ENCODE results near the gene PSMC6. TPM values are rescaled to one million over a fixed set of nuclear protein-coding genes. Genes with fewer than 3 reads are reported as not detected.

PSMC6 gene
- total and polyA plus RNA-seq, 2 of the 13 experiments (the other 11 are each of a cell fraction or from before 2014, with no cell fraction given): 90.0 to 210 TPM

DNA sequence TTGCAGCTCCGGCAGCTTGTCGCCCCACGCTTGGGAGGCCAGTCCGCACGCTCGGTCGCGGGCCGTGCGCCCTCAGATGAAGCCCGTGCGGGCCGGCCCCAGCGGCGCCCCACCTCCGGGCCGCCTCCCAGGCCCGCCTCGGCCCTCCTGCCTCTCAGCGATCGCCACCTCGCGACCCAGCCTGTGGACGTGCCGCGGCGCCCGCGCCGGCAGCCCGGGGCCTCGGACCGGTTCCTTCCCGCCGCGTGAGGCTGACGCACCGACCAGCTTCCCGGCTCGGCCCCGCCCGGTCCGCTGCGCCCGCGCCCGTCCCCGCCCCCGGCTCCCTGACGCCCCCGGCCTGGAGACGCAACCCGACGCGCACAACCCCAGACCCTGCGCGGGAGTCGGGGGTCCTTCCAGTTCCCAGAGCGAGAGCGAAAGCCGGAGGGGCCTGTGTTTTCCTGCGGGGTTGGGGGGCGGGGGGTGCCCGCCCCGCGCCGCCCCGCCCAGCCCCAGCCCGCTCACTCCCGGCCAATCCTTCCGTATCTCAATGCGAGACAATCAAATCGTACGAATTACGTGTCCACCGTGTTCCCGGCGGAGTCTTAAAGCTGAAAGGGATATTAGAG is 11.4 kb upstream of the PSMC6 start, which contains the start of gene ERO1A (continued):
- TF ChIP-seq REXO4 (CRISPR knock-in tag; IDR thresholded peaks at IDR 0.05; ENCODE audit: borderline replicate concordance) (no peak), ZNF3 (CRISPR knock-in tag; IDR thresholded peaks at IDR 0.05) (no peak), TOPORS (CRISPR knock-in tag; IDR thresholded peaks at IDR 0.05) (0 out of 2 replicates have a peak, but pooled peaks have one; percentile 40), ZMYM4 (CRISPR knock-in tag; IDR thresholded peaks at IDR 0.05) (peak; percentile 15; the same call in 1 of the 2 replicates), ZFY (CRISPR knock-in tag; IDR thresholded peaks at IDR 0.05) (peak; percentile 93), MIER3 (CRISPR knock-in tag; IDR thresholded peaks at IDR 0.05; ENCODE audit: borderline replicate concordance) (no peak), SPEN (CRISPR knock-in tag; IDR thresholded peaks at IDR 0.05; ENCODE audit: low read depth) (peak; percentile 50; the same call in 1 of the 2 replicates), ZNF772 (CRISPR knock-in tag; IDR thresholded peaks at IDR 0.05) (0 out of 2 replicates have a peak, but pooled peaks have one; percentile 8), FOXA1 (IDR thresholded peaks at IDR 0.05) (no peak), FOXA1 (CRISPR knock-in tag; IDR thresholded peaks at IDR 0.05) (no peak), ZSCAN12 (CRISPR knock-in tag; IDR thresholded peaks at IDR 0.05) (0 out of 2 replicates have a peak, but pooled peaks have one; percentile 69), SMARCC2 (IDR thresholded peaks at IDR 0.05) (no peak), DR1 (CRISPR knock-in tag; IDR thresholded peaks at IDR 0.05) (peak; percentile 31; the same call in 1 of the 2 replicates), ZNF235 (CRISPR knock-in tag; IDR thresholded peaks at IDR 0.05; ENCODE audit: borderline replicate concordance) (0 out of 2 replicates have a peak, but pooled peaks have one; percentile 57), ZNF816 (CRISPR knock-in tag; IDR thresholded peaks at IDR 0.05; ENCODE audit: borderline replicate concordance) (peak; percentile 50; the same call in 1 of the 2 replicates), GTF2F1 (IDR thresholded peaks at IDR 0.05; ENCODE audit: low read length) (no peak), ZNF766 (CRISPR knock-in tag; IDR thresholded peaks at IDR 0.05; ENCODE audit: borderline replicate concordance) (0 out of 2 replicates have a peak, but pooled peaks have one; percentile 22)
- TF ChIP-seq, protein P1, sequence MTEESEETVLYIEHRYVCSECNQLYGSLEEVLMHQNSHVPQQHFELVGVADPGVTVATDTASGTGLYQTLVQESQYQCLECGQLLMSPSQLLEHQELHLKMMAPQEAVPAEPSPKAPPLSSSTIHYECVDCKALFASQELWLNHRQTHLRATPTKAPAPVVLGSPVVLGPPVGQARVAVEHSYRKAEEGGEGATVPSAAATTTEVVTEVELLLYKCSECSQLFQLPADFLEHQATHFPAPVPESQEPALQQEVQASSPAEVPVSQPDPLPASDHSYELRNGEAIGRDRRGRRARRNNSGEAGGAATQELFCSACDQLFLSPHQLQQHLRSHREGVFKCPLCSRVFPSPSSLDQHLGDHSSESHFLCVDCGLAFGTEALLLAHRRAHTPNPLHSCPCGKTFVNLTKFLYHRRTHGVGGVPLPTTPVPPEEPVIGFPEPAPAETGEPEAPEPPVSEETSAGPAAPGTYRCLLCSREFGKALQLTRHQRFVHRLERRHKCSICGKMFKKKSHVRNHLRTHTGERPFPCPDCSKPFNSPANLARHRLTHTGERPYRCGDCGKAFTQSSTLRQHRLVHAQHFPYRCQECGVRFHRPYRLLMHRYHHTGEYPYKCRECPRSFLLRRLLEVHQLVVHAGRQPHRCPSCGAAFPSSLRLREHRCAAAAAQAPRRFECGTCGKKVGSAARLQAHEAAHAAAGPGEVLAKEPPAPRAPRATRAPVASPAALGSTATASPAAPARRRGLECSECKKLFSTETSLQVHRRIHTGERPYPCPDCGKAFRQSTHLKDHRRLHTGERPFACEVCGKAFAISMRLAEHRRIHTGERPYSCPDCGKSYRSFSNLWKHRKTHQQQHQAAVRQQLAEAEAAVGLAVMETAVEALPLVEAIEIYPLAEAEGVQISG (CRISPR knock-in tag; IDR thresholded peaks at IDR 0.05): peak; percentile 63
- TF ChIP-seq, protein P2, sequence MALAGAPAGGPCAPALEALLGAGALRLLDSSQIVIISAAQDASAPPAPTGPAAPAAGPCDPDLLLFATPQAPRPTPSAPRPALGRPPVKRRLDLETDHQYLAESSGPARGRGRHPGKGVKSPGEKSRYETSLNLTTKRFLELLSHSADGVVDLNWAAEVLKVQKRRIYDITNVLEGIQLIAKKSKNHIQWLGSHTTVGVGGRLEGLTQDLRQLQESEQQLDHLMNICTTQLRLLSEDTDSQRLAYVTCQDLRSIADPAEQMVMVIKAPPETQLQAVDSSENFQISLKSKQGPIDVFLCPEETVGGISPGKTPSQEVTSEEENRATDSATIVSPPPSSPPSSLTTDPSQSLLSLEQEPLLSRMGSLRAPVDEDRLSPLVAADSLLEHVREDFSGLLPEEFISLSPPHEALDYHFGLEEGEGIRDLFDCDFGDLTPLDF (CRISPR knock-in tag; IDR thresholded peaks at IDR 0.05): peak; percentile 38; the same call in 1 of the 2 replicates
- TF ChIP-seq, protein P3, sequence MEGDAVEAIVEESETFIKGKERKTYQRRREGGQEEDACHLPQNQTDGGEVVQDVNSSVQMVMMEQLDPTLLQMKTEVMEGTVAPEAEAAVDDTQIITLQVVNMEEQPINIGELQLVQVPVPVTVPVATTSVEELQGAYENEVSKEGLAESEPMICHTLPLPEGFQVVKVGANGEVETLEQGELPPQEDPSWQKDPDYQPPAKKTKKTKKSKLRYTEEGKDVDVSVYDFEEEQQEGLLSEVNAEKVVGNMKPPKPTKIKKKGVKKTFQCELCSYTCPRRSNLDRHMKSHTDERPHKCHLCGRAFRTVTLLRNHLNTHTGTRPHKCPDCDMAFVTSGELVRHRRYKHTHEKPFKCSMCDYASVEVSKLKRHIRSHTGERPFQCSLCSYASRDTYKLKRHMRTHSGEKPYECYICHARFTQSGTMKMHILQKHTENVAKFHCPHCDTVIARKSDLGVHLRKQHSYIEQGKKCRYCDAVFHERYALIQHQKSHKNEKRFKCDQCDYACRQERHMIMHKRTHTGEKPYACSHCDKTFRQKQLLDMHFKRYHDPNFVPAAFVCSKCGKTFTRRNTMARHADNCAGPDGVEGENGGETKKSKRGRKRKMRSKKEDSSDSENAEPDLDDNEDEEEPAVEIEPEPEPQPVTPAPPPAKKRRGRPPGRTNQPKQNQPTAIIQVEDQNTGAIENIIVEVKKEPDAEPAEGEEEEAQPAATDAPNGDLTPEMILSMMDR (CRISPR knock-in tag; IDR thresholded peaks at IDR 0.05): peak; percentile 8; the same call in 1 of the 2 replicates
- TF ChIP-seq, protein P4, sequence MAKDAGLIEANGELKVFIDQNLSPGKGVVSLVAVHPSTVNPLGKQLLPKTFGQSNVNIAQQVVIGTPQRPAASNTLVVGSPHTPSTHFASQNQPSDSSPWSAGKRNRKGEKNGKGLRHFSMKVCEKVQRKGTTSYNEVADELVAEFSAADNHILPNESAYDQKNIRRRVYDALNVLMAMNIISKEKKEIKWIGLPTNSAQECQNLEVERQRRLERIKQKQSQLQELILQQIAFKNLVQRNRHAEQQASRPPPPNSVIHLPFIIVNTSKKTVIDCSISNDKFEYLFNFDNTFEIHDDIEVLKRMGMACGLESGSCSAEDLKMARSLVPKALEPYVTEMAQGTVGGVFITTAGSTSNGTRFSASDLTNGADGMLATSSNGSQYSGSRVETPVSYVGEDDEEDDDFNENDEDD (CRISPR knock-in tag; IDR thresholded peaks at IDR 0.05; ENCODE audit: borderline replicate concordance): peak; percentile 45; the same call in 1 of the 2 replicates
- TF ChIP-seq, protein P5, sequence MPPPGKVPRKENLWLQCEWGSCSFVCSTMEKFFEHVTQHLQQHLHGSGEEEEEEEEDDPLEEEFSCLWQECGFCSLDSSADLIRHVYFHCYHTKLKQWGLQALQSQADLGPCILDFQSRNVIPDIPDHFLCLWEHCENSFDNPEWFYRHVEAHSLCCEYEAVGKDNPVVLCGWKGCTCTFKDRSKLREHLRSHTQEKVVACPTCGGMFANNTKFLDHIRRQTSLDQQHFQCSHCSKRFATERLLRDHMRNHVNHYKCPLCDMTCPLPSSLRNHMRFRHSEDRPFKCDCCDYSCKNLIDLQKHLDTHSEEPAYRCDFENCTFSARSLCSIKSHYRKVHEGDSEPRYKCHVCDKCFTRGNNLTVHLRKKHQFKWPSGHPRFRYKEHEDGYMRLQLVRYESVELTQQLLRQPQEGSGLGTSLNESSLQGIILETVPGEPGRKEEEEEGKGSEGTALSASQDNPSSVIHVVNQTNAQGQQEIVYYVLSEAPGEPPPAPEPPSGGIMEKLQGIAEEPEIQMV (CRISPR knock-in tag; IDR thresholded peaks at IDR 0.05; ENCODE audit: low read depth): 0 out of 2 replicates have a peak, but pooled peaks have one; percentile 12

Measured in HepG2 (cell line).